Smooth muscle cell (in vitro differentiated cells): ENCODE measurements around the gene ETS1. TPM values are rescaled to one million over a fixed set of nuclear protein-coding genes. Genes with fewer than 3 reads are reported as not detected.

Source experiments
- DNase-seq: peaks from one replicate; lab custom pipeline; 2025; ENCODE audit not compliant: unreplicated experiment; lab: John Stamatoyannopoulos, UW
- H2AFZ ChIP-seq: fragments of 200-600 bp; sonication (generic); 2 replicates; pipeline ENCODE4 v1.6.0; 2016; ENCODE audit warnings: antibody characterized with exemption, low read depth, mild to moderate bottlenecking
- H3F3A ChIP-seq: fragments of 200-600 bp; sonication (generic); 2 replicates; pipeline ENCODE4 v1.6.0; 2017; ENCODE audit warnings: antibody characterized with exemption, low read depth
- H3K27ac ChIP-seq: fragments of 200-600 bp; sonication (generic); 2 replicates; pipeline ENCODE4 v1.5.1; 2016; ENCODE audit warnings: low read depth, mild to moderate bottlenecking
- H3K27me3 ChIP-seq: fragments of 200-600 bp; sonication (generic); 2 replicates; pipeline ENCODE4 v1.6.1; 2016; ENCODE audit warnings: low read depth, mild to moderate bottlenecking
- H3K36me3 ChIP-seq: fragments of 200-600 bp; sonication (generic); 2 replicates; pipeline ENCODE4 v1.5.1; 2016; ENCODE audit warnings: low read depth
- H3K4me1 ChIP-seq: fragments of 200-600 bp; sonication (generic); 2 replicates; pipeline ENCODE4 v1.5.1; 2016; ENCODE audit warnings: low read depth
- H3K4me2 ChIP-seq: fragments of 200-600 bp; sonication (generic); 2 replicates; pipeline ENCODE4 v1.6.0; 2016; ENCODE audit warnings: mild to moderate bottlenecking
- H3K4me3 ChIP-seq: fragments of 200-600 bp; sonication (generic); 2 replicates; pipeline ENCODE4 v1.5.1; 2016; ENCODE audit warnings: mild to moderate bottlenecking
- H3K79me2 ChIP-seq: fragments of 200-600 bp; sonication (generic); 2 replicates; pipeline ENCODE4 v1.6.0; 2016; ENCODE audit warnings: low read depth, mild to moderate bottlenecking
- H3K9ac ChIP-seq: fragments of 200-600 bp; sonication (generic); 2 replicates; pipeline ENCODE4 v1.6.0; 2016; ENCODE audit warnings: low read depth
- H3K9me3 ChIP-seq: fragments of 200-600 bp; sonication (generic); replicated peaks from 2 replicates; pipeline ENCODE4 v1.5.1; 2016; ENCODE audit warnings: low read depth
- H4K20me1 ChIP-seq: fragments of 200-600 bp; sonication (generic); 2 replicates; pipeline ENCODE4 v1.6.0; 2016; ENCODE audit warnings: low read depth
- CTCF ChIP-seq: fragments of 200-600 bp; sonication (generic); IDR thresholded peaks from 2 replicates; pipeline ENCODE4 v1.5.1; 2017; ENCODE audit warnings: borderline replicate concordance, mild to moderate bottlenecking, antibody characterized with exemption; ENCODE audit not compliant: insufficient read depth, poor library complexity, severe bottlenecking
- WGBS: methylation state at CpG from one replicate; pipeline ENCODE4 v1.1.7; 2016; ENCODE audit warnings: low lambda C conversion rate; 5-methylcytosine and 5-hydroxymethylcytosine counted together
- polyA plus RNA-seq: library from polyadenylated mRNA; unstranded; fragments of >200 nt; fragmentation: Nextera tagmentation; extraction: Ambion mirVana; gene quantifications from 2 replicates; pipeline ENCODE4 v1.2.1, GENCODE V29; 2016
- total RNA-seq: library from RNA; depleted of rRNA; stranded (reverse); fragments of >200 nt; gene quantifications from 2 replicates; pipeline ENCODE4 v1.2.3, GENCODE V29; 2014

The ETS1 gene
- total and polyA plus RNA-seq, 2 experiments from 2014 or later = 4.1 to 22.8 TPM

- peak overlapping the region; percentile 78 for H3K4me2 ChIP-seq
- H3F3A ChIP-seq = peaks cover 52% of the 10 kb centered on the region
- peaks cover 9% of the 10 kb centered on the region for H4K20me1 ChIP-seq
- 61% methylated on average over 5 of the region's 5 CpGs for WGBS
- H3K9me3 ChIP-seq = no peaks in the 10 kb centered on the region
- peaks cover 57% of the 10 kb centered on the region for H3K79me2 ChIP-seq
- H3K9ac ChIP-seq = no peak overlapping the region
- H2AFZ ChIP-seq = no peak overlapping the region
- DNase-seq = no peak
- H3K36me3 ChIP-seq = no peaks in the 10 kb centered on the region
- H3K27ac ChIP-seq = peak overlapping the region; percentile 97
- H3K4me1 ChIP-seq = peaks cover 49% of the 10 kb centered on the region
- no peak overlapping the region for H3K4me3 ChIP-seq
- no peaks in the 10 kb centered on the region for H3K27me3 ChIP-seq
- TF ChIP-seq CTCF = no peak
These were observed 86.9 kb downstream of the ETS1 start for GRCh38 chr11:128500493-128500892.

GRCh38 chr11:128499613-128500253 is 87.6 kb downstream of the ETS1 start:
- H3K27me3 ChIP-seq = no peaks in the 10 kb centered on the region
- H2AFZ ChIP-seq = no peak overlapping the region
- H4K20me1 ChIP-seq = peaks cover 9% of the 10 kb centered on the region
- peak overlapping the region; percentile 97 for H3K27ac ChIP-seq
- peak overlapping the region; percentile 78 for H3K4me2 ChIP-seq
- no peak overlapping the region for H3K4me3 ChIP-seq
- WGBS = 71% methylated on average over 13 of the region's 13 CpGs
- DNase-seq = no peak
- H3K4me1 ChIP-seq = peaks cover 49% of the 10 kb centered on the region
- peak overlapping the region; percentile 45 for H3K9ac ChIP-seq
- no peaks in the 10 kb centered on the region for H3K9me3 ChIP-seq
- H3K36me3 ChIP-seq = no peaks in the 10 kb centered on the region
- peaks cover 53% of the 10 kb centered on the region for H3F3A ChIP-seq
- H3K79me2 ChIP-seq = peaks cover 57% of the 10 kb centered on the region
- no peak for TF ChIP-seq CTCF

GRCh38 chr11:128498721-128499245 is 88.6 kb downstream of the ETS1 start:
- no peaks in the 10 kb centered on the region for H3K27me3 ChIP-seq
- WGBS = 14% methylated on average over 2 of the region's 2 CpGs
- H2AFZ ChIP-seq = no peak overlapping the region
- no peak overlapping the region for H3K4me3 ChIP-seq
- peaks cover 50% of the 10 kb centered on the region for H3F3A ChIP-seq
- H3K4me2 ChIP-seq = peak overlapping the region; percentile 78
- no peaks in the 10 kb centered on the region for H3K36me3 ChIP-seq
- H4K20me1 ChIP-seq = peaks cover 9% of the 10 kb centered on the region
- DNase-seq = no peak
- H3K4me1 ChIP-seq = peaks cover 46% of the 10 kb centered on the region
- H3K9me3 ChIP-seq = no peaks in the 10 kb centered on the region
- H3K9ac ChIP-seq = peak overlapping the region; percentile 84
- peaks cover 65% of the 10 kb centered on the region for H3K79me2 ChIP-seq
- peak overlapping the region; percentile 97 for H3K27ac ChIP-seq
- no peak for TF ChIP-seq CTCF

GRCh38 chr11:128497776-128498095 is 89.6 kb downstream of the ETS1 start:
- Histone ChIP-seq H3K79me2 (peaks cover 75% of the 10 kb centered on the region), H3K9ac (peak overlapping the region; percentile 84), H3K27ac (peak overlapping the region; percentile 97), H3K4me2 (peak overlapping the region; percentile 78), H3K4me3 (peak overlapping the region; percentile 21), H3F3A (peaks cover 50% of the 10 kb centered on the region), H3K36me3 (no peaks in the 10 kb centered on the region), H2AFZ (no peak overlapping the region), H3K27me3 (no peaks in the 10 kb centered on the region), H4K20me1 (peaks cover 9% of the 10 kb centered on the region), H3K9me3 (no peaks in the 10 kb centered on the region), H3K4me1 (peaks cover 40% of the 10 kb centered on the region)
- no peak for DNase-seq
- no peak for TF ChIP-seq CTCF
- 53% methylated on average over 3 of the region's 3 CpGs for WGBS
